Measurements from ENCODE around the gene AKAP9. TPM values are rescaled to one million over a fixed set of nuclear protein-coding genes. Genes with fewer than 3 reads are reported as not detected.
"Not testable (repeated sequence)": the region's sequence is repeated elsewhere in the genome, so short reads cannot be mapped to it uniquely, and the experiment has no call there.

Gene AKAP9
- total RNA-seq, 1 experiment from 2014 or later, result 30.1 TPM

DNA sequence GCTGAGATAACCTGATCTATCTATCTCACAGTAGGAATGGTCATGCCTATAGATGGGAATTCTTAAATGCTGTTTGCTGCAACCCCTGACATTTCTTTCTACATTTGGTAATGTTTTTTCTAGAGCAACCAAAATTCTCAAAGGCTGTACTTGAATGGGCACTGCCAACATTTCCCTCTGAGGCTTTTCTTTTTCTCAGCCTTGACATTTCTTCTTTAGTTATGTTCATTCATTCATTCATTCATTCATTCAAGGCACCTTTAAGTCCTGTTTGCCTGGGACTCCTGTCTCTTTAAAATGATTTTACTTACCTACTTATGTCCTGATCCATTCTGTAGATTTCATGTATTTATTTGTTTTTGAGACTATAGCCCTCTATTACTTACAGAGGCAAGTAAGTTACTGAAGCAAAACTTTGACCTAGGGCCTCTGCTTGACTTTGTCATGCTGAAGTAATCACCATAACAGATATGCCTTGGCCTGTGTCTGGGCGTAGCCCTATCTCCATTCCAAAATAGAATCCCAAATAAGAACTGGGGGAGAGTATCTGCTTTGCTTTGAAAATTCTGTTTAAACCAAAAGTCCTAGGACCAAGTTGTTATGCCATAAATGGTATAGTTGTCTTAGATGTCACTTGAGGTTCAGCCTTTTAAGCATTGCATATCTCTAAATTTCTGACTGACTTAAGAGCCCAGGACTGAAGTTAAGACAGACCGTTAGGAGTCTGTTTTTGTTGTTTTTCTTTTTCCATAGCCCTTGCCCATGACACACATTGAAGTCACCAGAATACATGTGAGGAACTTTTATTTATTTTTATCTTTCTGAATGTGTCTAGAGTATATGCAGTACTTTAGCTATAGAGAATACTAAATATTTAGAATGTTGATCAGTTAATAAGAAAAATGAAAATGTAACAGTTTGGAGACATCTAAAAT, 59.2 kb downstream of the AKAP9 start:
- no peak for DNase-seq (ENCODE audit: extremely low read depth, low read depth)

DNA sequence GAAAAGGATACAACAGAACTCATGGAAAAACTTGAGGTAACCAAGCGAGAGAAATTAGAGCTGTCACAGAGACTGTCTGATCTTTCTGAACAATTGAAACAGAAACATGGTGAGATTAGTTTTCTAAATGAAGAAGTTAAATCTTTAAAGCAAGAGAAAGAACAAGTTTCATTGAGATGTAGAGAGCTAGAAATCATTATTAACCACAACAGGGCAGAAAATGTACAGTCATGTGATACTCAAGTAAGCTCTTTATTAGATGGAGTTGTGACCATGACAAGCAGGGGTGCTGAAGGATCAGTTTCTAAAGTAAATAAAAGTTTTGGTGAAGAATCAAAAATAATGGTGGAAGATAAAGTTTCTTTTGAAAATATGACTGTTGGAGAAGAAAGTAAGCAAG, 62.1 kb downstream of the AKAP9 start:
- no peak for DNase-seq (ENCODE audit: extremely low read depth, low read depth)

DNA sequence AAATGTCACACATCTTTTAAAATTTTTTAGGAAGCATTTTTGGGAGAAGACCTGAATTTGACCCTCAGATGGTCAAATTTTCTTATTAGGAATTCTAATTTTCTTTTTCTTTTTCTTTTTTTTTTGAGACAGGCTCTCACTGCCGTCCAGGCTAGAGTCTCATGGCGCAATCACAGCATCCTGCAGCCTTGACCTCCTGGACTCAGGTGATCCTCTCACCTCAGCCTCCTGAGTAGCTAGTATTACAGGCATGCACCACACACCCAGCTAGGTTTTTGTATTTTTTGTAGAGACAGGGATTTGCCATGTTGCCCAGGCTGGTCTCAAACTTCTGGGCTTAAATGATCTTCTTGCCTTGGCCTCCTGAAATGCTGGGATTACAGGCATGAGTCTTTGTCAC, 65.4 kb downstream of the AKAP9 start:
- DNase-seq (ENCODE audit: extremely low read depth, low read depth), result no peak

DNA sequence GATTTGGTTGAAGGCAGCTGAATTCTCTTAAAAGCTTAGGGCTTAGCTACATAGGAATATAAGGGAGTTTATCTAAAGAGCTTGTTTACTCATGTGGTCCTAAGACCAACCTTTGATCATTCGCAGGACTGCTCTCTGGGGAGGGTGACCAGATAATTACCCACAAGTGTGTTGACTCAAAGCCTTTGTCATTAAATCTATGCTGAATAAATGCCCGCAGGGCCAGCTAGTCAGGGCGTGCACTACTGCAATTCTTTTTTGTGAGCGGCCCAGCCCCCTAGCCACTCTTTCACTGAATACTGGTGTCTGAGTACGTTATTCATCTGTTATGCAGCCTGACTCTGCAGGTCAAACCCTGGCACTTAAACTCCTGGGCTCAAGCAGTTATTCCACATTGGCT, 69.6 kb downstream of the AKAP9 start:
- DNase-seq (ENCODE audit: extremely low read depth, low read depth), result no peak

DNA sequence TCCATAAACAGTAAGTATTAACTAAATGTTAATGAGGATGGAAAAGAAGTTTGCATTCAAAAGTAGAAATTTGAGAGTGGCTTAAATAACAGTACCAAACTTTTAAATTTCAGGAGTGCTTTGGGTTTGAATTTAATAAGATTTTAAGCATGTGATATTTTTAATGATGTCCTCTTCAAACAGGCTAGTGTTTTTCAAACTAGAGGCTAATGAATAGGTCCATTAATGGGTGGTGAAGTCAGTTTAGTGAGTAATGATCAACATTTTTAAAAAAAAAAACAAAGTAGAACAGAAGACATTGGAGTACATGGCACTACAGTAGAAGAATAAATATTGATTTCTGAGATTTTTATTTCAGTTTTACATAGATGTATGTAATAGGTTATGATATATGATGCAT, 72.9 kb downstream of the AKAP9 start:
- DNase-seq (ENCODE audit: extremely low read depth, low read depth), result no peak

DNA sequence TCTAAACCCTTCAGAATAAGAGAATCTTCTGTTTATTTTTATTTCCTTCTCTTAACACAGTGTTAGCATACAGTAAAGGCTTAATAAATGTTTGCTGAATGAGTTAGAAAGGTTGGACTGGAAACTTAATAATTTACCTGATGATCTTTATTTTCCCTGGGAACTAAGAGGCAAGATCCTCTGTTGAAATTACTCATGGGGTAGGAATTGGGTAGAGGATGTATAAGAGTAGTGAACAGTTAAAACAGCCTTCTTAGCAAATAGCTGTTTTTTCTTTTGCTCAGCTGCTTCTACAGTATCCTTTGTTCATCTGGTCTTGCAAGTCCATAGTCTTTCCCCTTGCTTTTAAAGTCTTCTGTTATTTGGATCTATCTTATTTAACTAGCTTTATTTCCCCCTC, 80.0 kb downstream of the AKAP9 start:
- DNase-seq (ENCODE audit: extremely low read depth, low read depth), result no peak

DNA sequence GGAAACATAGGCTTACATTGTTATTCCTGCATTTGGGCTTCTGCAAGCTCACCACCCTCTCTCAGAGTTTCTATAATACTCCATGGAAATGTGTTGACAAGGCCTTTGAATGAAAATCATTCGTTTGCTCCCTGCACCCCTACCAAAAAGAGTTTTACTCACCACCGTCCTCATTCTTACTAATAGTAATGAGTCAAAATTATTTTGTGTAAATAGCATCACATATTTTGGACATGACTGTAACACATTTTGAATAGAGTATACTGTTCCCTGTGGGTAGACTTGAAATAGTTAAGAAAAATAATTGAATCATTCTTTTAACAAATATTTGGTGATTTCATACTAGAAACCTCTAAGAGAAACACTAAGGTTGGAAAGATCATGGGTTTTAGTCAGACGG, 84.6 kb downstream of the AKAP9 start:
- DNase-seq (ENCODE audit: extremely low read depth, low read depth), result no peak

DNA sequence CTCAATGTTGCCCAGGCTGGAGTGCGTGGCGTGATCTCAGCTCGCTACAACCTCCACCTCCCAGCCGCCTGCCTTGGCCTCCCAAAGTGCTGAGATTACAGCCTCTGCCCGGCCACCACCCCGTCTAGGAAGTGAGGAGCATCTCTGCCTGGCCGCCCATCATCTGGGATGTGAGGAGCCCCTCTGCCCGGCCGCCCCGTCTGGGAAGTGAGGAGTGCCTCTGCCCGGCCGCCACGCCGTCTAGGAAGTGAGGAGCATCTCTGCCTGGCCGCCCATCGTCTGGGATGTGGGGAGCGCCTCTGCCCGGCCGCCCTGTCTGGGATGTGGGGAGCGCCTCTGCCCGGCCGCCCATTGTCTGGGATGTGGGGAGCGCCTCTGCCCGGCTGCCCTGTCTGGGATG, 86.0 kb downstream of the AKAP9 start:
- not testable (repeated sequence) for DNase-seq (ENCODE audit: extremely low read depth, low read depth)

DNA sequence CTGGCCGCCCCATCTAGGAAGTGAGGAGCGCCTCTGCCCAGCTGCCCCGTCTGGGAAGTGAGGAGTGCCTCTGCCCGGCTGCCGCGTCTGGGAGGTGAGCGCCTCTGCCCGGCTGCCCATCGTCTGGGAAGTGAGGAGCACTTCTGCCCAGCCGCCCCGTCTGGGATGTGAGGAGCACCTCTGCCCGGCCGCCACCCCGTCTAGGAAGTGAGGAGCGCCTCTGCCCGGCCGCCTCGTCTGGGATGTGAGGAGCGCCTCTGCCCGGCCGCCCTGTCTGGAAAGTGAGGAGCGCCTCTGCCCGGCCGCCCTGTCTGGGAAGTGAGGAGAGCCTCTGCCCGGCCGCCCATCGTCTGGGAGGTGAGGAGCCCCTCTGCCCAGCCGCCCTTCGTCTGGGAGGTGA, 86.5 kb downstream of the AKAP9 start:
- not testable (repeated sequence) for DNase-seq (ENCODE audit: extremely low read depth, low read depth)

DNA sequence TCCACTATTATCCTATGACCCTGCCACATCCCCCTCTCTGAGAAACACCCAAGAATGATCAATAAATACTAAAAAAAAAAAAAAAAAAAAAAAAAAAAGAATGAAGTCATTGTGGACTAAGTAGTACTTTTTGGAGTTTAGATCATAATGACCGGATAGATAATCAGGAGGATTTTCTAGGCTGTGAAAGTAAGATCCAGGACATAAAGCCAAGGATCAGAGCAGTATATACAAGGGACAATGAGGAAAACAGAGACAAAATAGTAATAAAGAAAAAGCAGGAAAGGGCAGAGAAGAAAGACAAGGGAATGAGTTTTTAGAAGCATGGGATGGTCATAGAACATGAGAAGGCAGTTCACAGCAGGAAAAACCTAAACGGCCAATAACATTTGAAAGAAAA, 87.6 kb downstream of the AKAP9 start:
- no peak for DNase-seq (ENCODE audit: extremely low read depth, low read depth)

DNA sequence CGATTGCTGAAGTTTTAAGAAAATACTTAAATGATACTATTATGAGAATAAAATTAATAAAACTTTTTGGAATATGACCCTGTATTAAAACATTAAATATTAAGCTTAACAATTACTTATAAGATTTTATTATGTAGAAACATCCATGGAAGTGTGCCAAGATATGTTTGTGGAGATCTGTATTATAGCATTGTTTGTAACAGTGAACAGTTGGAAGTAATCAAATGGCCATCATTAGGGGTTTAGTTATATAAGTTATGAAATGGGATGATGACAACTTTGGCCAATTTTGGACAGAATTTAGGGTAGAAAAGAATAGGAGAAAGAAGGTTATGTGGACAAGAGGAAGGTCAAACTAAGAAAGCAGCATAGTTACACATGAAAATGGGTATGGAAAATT, 88.0 kb downstream of the AKAP9 start:
- DNase-seq (ENCODE audit: extremely low read depth, low read depth), result no peak

DNA sequence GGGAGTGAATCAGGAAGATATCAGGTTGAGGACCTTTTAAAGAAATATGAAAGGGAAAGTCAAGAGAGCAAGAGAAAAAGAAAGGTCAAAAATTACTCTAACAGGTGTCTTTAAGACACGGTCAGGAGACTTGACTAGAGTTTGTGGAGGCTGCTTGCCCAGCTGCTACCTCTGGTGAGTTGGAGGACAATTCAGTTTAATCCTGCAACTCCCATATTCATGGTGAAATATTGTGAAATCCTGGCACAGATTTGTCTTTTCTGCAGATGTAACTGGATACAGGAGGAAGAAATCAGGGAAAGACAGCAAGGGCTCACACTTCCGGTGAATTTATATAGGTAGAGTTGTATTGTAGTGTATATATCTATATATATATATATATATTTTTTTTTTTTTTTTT, 93.5 kb downstream of the AKAP9 start:
- DNase-seq (ENCODE audit: extremely low read depth, low read depth), result no peak

DNA sequence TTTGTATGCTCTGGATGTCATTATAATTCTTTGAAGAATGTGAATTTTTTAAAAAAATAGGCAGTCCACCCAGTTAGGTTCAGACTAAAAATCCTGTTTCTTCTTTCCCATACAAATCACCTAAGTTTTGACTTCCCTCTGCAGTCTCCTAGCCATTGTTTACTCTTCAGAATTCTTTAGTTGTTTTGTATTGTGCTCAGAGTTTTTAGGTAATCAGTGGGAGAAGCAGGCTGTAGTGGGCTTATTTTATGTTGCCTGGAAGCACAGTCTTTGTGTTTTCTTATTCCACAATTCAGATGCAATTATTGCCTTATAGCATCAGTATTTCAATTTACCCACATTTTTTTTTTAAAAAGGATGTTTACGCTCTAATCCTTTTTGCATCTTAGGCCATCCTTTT, 94.9 kb downstream of the AKAP9 start:
- no peak for DNase-seq (ENCODE audit: extremely low read depth, low read depth)

DNA sequence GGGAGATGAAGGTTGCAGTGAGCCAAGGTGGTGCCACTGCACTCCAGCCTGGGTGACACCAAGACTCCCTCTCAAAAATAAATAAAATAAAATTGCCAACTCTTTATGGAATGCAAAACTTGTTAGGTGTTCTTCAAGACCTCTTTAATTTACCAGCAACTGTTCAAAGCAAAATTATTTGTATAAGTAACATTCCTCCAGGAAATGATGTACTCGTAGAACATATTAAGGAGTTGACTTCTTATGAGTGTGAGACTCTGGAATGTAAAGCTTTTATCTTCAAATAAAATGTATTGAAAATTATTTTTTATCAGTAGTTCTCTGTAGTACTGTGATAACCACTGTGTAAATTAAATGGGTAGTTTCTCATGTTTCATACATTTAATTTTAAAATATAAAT, 99.2 kb downstream of the AKAP9 start:
- no peak for DNase-seq (ENCODE audit: extremely low read depth, low read depth)

DNA sequence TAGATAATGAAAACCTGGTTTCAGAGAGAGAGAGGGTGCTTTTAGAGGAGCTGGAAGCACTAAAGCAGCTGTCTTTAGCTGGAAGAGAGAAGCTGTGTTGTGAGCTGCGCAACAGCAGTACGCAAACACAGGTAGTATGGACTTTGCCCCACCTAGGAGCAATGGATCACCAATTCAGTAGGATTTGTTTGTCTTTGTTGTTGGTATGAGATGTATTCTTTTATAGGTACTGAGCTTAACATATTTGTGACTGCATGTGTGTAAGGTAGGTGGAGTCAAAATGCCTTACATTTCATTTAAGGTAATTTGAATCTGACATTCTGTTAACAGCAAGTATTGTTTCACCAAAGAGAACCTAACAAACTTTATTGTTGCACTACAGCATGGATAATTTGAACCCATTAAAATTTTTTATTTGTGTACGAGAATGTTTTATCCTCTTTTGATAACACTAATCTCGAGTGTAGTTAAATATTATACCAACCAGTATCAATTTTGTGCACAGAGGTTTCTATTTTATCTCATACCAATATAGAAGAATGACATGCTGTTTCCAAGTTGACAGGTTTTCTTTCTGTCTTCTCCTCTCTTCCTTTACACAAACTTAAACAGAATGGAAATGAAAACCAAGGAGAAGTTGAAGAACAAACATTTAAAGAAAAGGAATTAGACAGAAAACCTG, 101.5 kb downstream of the AKAP9 start:
- DNase-seq (ENCODE audit: extremely low read depth, low read depth), result no peak

DNA sequence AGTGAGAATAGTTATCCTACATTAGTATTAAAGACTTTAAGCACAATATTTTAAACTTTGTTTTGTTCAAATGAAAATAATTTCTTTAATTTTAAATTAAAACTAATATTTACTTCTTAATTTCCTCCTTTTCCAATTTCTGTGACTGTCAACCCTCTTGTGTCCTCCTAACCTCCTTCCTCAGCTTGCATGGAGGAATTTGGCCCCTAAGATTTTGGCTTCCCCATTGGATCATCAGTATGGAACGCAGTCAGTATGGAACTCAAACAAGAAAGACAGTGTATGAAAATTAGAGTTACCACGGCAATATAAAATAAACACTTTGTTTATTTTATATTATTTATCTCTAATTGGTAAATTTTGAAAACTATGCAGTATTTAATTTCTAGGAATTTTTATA, 102.4 kb downstream of the AKAP9 start:
- no peak for DNase-seq (ENCODE audit: extremely low read depth, low read depth)

DNA sequence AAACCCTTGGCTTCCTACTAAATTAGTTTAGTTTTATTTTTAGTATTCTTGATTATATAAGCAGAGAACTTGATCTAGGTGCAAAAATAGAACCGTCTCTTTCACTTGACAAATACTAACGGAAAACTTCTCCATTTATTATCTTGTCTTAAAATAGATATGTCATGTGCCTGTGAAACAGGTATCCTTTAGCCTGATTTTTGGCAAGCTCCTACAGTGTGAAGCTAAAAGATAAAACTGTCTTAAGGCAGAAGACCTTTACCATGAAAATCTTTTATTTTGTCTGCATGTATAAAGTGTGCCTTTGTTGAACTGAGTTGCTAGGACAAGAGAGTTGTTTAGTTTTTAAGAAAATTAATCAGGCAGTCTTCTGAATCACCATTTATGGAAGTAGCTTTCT, 103.0 kb downstream of the AKAP9 start:
- DNase-seq (ENCODE audit: extremely low read depth, low read depth), result no peak

DNA sequence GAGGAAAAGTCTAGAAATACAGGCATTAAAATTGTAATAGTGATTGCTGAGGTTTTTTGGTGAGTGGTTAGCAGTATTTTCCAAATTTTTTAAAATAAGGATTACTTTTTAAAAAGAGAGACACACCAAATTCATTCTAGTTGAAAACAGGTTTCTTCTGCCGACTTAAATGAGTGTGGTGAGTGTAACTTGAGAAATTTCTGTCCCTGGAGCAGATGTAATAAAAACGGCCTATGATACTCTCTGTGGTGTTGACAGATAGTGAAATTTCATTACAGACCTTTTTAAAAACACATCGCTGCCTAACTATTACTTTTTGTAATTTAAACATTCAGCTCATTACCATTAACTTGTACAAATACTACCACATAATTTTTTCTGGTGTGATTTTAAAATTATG, 103.5 kb downstream of the AKAP9 start:
- DNase-seq (ENCODE audit: extremely low read depth, low read depth), result no peak

DNA sequence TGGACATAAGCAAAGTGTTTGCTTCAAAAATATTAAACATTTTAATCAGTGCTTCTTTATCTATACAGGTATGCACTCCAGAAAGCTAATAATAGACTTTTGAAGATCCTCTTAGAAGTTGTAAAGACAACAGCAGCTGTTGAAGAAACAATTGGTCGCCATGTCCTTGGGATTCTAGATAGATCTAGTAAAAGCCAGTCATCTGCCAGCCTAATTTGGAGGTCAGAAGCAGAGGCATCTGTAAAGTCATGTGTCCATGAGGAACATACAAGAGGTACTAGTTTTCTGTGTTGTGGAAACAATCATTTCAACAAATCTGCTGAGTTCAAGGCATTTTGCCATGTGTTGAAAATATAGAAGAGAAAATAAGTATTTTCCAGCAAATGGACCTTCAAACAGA, 104.3 kb downstream of the AKAP9 start:
- DNase-seq (ENCODE audit: extremely low read depth, low read depth), result no peak

DNA sequence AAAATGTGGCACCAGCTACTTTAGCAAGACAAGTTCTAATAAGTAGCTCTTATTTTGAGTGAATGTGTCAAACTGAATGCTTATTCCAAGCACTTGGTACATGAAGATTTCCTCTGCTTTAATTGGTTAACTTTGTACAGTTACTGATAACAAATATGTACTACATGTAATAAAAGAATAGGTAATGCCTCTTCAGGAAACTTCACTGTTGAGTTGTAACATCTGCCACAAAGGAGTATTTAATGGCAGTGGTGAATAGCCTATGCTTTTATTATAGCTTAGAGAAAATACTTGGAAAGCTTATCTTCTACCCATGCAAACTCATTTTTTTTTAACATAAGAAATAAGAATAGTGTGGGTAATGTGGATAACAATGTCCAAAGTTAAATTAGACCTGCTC, 111.0 kb downstream of the AKAP9 start:
- no peak for DNase-seq (ENCODE audit: extremely low read depth, low read depth)

DNA sequence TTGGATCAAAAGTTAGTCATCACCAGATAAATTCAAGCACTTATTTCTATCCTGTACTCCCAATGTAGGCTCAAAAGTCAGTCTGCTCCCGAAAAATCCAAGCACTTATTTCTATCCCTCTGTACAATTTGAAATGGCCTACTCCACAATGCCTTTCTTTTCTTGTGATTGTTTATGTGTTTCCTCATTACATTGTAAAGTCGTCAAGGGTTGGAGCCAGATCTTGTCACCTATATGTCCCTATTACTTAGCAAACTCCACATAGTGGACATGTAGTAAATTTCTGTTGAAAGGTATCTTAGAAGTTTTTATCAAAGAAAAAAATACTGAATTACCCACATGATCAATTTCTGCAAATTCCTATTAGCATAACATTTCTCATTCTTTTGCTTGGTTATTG, 111.5 kb downstream of the AKAP9 start:
- DNase-seq (ENCODE audit: extremely low read depth, low read depth), result no peak

DNA sequence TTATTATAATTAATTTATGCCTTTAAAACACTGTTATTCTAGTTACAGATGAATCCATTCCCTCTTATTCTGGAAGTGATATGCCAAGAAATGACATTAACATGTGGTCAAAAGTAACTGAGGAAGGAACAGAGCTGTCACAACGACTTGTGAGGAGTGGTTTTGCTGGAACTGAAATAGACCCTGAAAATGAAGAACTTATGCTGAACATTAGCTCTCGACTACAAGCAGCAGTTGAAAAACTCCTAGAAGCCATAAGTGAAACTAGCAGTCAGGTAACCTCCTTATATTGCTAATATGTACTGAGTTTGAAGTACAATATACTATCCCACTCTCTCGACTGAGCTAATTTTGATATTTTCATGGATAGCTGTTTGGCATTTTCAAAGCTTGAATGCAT, 112.0 kb downstream of the AKAP9 start:
- no peak for DNase-seq (ENCODE audit: extremely low read depth, low read depth)
